GM18909 (cell line): ENCODE data around the gene PHETA1.
"Not testable (repeated sequence)": the region's sequence is repeated elsewhere in the genome, so short reads cannot be mapped to it uniquely, and the experiment has no call there.

Experiments used
- ATAC-seq: cut with Tn5 transposase; IDR thresholded peaks from one replicate; pipeline ENCODE4 v1.9.1; 2021; ENCODE audit warnings: mild to moderate bottlenecking; ENCODE audit not compliant: unreplicated experiment, poor library complexity

Gene PHETA1

DNA sequence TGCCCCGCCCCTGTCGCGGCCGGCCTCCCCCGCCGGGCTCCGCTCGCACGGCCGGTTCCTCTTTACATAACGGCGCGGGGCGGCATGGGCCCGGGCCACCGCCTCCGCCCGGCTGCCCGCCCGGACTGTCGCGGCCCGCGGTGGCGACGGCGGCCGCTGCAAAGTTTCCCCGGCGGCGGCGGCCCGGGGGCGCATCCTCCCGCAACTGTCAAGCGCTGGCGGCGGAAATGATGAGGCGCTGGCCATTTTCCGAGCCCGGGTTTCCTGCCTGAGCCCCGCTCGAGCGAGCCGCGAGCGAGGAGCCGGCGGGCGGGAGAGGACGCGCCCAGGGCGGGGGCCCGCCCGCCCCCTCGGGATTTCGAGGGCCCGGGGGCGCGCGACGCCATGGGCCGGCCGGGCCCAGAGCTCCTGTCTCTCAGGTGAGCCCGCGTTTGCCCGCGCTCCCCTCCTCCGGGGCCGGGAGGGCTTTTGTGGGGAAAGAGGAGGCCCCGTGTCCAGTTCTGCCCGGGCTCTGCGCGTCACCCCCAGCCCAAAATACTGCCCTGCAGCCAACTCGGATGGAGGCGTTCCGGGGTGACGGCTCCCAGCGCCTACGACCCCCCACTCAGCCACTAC, 37.1 kb upstream of the PHETA1 start, which contains the start of gene SH2B3:
Gene SH2B3 (plus strand): TSS at position 65 of the 615 bp plus-strand sequence. CDS start 12,223 bp downstream, outside the sequence.
- no peak for ATAC-seq

DNA sequence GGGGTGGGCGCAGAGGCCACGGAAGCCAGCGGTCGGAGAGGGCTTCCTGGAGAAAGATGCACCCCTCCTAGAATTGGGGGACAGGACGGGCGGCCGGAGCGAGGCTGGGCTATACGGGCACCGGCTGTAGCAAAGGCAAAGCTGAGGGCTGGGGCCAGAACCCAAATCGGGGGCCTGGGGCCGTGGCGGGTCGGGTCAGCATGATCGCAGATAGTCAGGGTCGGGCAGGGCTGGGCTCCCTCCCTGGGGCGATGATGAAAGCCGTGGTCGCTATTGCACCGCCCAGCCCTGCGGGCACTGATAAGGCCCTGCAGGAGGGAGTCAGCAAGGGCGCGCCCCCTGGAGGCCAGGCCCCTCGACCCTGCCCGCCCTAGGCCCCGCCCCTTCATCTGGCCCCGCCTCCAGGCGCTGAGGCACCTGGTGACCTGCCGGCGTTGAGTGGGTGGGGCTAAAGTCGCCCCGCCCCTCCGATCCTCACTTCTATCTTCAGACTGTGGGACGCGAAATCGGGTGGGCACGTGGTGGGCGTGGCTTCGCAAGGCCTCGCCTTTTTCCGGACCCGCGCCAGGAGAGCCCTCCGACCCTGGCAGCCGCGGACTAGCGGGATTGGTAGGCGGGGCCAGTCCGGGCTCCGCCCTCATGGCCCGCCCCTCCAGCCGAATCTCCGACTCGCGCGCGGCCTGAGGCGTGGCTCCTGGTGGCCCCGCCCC, 36.4 kb upstream of the PHETA1 start:
- ATAC-seq = peak; percentile 62

- ATAC-seq = peak; percentile 2
Observed at GRCh38 chr12:111404362-111405148, 35.7 kb upstream of the PHETA1 start.

DNA sequence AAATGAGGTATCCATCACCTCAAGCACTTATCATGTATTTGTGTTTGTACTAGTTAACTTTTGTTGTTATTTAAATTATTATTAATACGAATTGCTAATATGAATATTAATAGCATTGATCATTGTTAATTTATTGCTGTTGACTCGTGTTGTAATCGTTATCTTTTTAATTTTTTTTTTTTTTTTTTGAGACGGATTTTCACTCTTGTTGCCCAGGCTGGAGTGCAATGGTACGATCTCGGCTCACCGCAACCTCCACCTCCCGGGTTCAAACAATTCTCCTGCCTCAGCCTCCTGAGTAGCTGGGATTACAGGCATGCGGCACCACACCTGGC, 33.6 kb upstream of the PHETA1 start:
- not testable (repeated sequence) for ATAC-seq

DNA sequence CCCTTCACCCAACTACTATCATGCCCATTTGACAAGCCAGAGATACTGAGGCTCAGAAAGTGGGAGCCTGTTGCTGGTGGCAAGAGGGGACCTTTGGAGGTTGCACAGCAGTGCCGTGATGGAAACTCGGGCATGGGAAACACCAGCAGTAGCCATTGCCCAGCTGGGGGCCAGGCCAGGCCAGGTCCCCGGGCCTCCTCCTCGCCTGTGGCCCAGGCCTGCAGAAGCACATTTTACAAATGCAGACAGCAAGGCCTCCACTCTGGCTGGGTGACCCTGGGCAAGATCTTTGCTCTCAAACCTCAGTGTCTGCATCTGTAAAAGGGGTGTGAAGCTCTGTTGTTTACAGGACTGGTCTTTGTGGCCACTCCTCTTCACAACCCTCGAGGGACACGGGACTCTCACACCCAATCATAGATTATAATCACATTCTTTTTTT, 32.3 kb upstream of the PHETA1 start:
- ATAC-seq = no peak

DNA sequence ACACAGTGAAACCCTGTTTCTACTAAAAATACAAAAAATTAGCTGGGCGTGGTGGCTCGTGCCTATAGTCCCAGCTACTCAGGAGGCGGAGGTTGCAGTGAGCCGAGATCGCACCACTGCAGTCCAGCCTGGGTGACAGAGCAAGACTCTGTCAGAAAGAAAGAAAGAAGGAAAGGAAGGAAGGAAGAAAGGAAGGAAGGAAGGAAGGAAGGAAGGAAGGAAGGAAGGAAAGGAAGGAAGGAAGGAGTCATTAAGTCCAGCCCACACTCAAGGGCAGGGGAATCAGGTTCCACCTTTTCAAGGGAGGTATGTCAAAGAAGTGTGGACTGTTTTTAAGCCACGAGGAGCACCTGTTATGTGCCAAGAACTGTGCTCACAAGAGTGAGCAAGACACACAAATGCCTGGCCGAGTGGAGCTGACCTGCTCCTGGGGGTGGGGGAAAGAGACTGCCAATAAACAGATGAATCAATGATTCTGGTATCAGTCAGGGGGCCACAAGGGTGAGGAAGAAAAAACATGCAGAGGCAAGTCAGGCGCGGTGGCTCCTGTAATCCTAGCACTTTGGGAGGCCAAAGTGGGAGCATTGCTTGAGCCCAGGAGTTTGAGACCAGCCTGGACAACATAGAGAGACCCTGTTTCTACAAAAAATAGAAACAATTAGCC, 31.0 kb upstream of the PHETA1 start:
- ATAC-seq = not testable (repeated sequence)

DNA sequence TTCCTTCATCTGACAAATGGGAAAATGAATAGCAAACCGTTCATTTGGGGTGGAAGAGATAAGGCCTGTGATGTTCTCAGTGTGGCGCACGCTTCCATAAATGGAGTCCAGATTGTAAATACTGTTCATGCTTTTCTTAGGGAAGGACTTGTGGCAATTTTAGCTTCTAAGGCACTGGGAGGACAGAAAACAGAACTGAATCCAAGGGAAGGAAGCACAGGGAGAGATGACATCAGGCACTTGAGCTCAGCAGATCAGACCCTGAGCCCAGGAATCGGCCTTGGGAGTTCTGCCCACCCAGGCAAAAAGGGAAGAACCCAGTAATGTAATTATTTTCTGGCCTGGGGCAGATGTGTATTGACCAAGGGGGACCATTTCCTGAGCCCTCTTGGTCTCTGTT, 29.6 kb upstream of the PHETA1 start:
- no peak for ATAC-seq

DNA sequence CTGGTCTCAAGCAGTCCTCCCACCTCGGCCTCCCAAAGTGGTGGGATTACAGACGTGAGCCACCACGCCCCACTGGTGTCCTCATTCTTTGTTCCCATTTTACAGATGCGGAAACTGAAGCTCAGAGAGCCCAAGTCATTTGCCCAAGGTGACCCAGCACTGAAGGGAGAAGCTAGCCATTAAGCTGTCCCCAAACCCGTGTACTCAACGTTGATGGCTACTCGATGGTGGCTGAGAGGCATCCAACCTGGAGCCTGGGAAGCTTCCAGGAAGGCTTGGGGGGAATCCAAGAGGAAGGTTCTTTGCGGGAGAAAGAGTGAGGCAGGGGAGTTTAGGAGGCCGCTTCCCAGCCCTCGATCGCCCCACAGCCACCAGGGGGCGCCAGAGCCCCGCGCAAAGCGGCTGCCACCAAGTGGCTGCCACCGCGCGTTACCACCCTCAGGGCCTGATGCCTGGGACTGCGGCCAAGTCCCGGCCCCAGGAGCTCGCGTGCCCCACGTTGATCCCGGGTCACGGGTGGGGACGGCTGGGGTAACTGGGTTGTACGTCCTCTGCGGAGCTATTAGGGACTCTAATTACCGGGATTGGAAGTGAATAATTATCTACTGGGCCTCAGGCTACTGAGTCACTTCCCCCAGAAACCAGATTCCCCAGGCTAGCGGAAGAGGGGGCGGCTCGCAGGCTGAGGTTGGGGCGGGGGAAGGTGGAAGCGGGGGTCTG, 28.0 kb upstream of the PHETA1 start:
- ATAC-seq = peak; percentile 65

GRCh38 chr12:111396271-111396670, 27.4 kb upstream of the PHETA1 start:
- ATAC-seq = not testable (repeated sequence)

DNA sequence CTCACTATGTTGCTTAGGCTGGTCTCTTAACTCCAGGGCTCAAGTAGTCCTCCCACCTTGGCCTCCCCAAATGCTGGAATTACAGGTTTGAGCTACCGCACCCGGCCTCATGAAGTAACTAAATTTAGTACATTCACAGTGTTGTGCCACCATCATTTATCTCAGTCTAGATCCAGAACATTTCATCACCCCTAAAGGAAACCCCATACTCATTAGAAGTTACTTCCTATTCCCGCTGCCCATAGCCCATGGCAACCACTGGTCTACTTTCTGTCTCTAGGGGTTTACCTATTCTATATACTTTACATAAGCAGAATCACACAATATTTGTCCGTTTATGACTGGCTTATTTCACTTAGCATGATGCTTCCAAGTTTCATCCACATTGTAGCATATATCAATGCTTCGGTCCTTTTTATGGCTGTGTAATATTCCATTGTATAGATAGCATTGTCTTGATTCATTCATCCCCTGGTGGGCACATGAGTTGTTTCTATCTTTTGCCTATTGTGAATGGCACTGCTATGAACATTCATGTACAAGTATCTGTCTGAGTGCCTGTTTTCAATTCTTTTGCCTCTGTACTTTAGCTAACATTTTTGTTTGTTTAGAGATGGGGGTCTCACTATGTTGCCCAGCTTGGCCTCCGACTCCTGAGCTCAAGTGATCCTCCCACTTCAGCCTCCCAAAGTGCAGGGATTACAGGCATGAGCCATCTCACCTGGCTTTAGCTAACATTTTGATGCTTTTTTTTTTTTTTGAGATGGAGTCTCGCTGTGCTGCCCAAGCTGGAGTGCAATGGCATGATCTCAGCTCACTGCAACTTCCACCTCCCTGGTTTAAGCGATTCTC, 26.7 kb upstream of the PHETA1 start:
- no peak for ATAC-seq

DNA sequence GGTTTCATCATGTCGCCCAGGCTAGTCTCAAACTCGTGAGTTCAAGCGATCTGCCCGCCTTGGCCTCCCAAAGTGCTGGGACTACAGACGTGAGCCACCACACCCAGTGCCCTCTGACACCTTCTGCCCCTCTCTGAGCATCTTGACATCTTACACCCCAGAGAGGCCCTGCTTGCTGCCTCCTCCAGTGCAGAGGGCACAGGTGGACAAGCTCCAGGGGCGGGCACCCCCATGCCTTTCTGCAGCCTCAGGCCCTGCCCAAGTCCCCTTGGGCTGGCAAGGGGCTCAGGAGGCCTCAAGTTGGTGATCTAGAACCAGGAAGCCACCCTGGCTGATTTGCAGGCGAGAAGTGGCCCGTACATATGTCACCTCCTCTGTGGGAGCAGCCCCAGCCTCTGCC, 25.6 kb upstream of the PHETA1 start:
- no peak for ATAC-seq

DNA sequence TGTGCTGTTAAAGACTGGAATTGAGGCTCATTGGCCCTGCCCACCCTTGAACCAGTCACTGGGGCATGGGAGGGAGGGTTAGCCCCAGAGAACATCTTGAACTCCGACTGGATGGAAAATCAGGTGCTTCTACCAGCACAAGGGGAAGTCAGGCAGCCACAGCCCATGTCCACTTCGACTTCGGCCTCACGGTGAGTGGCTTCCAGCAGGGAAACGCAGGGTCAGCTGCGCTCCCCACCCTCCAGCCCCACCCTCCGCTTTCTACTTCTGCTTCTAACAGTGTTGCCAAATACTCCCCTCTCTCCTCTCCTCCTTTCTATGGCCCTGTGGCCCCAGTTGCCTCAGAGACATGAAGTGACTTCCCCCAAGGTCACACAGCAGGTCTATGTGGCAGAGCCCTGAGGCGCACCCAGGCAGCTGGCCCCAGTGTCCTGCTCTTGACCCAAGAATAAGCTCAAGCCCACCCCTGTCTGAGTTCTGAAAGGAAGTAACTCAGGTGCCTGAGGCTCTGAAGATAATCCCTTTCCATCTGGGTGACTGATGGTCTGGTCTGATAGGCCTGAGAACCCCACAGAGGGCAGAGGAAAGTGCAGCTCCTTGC, 24.9 kb upstream of the PHETA1 start:
- ATAC-seq = no peak

- ATAC-seq = no peak
Observed at GRCh38 chr12:111390910-111391309, 22.0 kb upstream of the PHETA1 start.

GRCh38 chr12:111389635-111390034, 20.7 kb upstream of the PHETA1 start:
- ATAC-seq = no peak

DNA sequence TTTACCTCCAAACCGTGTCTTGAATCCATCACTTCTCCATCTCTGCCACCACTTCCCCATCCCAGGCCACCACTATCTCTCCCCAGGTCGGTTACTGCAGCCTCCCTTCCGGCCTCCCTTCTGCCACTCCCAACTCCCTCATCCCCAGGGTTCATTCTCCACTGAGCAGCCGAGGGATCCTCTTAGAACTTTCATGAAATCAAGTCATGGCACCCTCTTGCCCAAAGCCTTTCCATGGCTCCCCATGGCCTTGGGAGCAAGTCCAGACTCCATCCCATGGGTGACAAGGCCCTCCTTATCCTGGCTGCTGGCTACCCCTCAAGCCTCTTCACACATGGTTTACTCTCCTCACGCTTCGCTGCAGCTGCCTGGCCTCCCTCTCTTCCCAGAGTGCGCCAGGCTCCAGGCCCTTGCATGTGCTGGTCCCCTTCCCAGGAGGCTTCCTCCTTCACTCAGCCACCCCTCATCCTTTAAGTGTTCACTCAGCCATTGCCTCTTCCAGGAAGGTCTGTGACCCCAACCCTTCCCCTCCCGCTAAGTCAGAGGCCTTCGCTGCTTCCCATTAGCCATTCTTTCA, 18.9 kb upstream of the PHETA1 start:
- ATAC-seq = no peak

DNA sequence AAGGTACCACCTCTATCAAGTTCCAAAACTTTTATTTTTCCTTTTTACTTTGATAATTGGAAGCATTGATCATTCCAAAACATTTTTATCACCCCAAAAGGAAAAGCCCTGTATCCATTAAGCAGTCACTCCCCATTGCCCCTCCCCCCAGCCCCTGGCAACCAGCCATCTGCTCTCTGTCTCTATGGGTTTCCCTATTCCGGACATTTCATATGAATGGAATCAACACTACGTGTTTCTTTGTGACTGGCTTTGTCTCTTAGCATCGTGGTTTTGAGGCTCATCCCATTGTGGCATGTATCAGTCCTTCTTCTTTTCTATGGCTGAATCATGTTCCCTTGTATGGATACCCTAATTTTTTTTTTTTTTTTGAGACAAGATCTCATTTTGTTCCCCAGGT, 18.0 kb upstream of the PHETA1 start:
- no peak for ATAC-seq

- no peak for ATAC-seq
Observed at GRCh38 chr12:111384596-111384995, 15.7 kb upstream of the PHETA1 start.

- no peak for ATAC-seq
Observed at GRCh38 chr12:111379942-111380554, 11.2 kb upstream of the PHETA1 start.
